IMR-90 (cell line): ENCODE measurements around the gene FAM200C.

Experiments
- BHLHE40 ChIP-seq: fragments of 150-350 bp; IDR thresholded peaks from 2 replicates; pipeline ENCODE4 v1.6.1; 2016; ENCODE audit warnings: mild to moderate bottlenecking, low read depth, low read length
- CEBPB ChIP-seq: IDR thresholded peaks from 2 replicates; pipeline ENCODE4 v1.6.1; 2012; ENCODE audit warnings: low read depth, low read length, improper control_type of control experiment
- CTCF ChIP-seq: conservative IDR thresholded peaks from 2 replicates; pipeline ENCODE4 v1.5.1; 2012; ENCODE audit warnings: mild to moderate bottlenecking, low read depth, low read length, improper control_type of control experiment
- MAFK ChIP-seq: IDR thresholded peaks from 2 replicates; pipeline ENCODE4 v1.6.1; 2012; ENCODE audit warnings: low read depth, low read length, improper control_type of control experiment
- RAD21 ChIP-seq: IDR thresholded peaks from 2 replicates; pipeline ENCODE4 v1.6.1; 2012; ENCODE audit warnings: low read length, improper control_type of control experiment
- RFX5 ChIP-seq: IDR thresholded peaks from 2 replicates; pipeline ENCODE4 v1.8.0; 2012; ENCODE audit warnings: low read depth, mild to moderate bottlenecking, low read length, moderate library complexity
- SMC3 ChIP-seq: fragments of 150-350 bp; IDR thresholded peaks from 2 replicates; pipeline ENCODE4 v1.6.1; 2016; ENCODE audit warnings: low read depth, mild to moderate bottlenecking, antibody characterized with exemption, low read length, moderate library complexity
- USF2 ChIP-seq: fragments of 150-350 bp; IDR thresholded peaks from 2 replicates; pipeline ENCODE4 v1.6.1; 2017; ENCODE audit warnings: mild to moderate bottlenecking, antibody characterized with exemption, low read length, low read depth

- TF ChIP-seq SMC3 (no peak), CTCF (no peak), RAD21 (no peak), RFX5 (no peak), USF2 (no peak), BHLHE40 (no peak), CEBPB (no peak), MAFK (no peak)
Measured at GRCh38 chr5:160357861-160358411, 41.9 kb downstream of the FAM200C start.
